ENCODE measurements around the gene ZCCHC14. TPM values are rescaled to one million over a fixed set of nuclear protein-coding genes. Genes with fewer than 3 reads are reported as not detected.

ZCCHC14 gene
- total RNA-seq, 1 donor from 2014 or later, result 15.9 TPM

- Histone ChIP-seq H3K9me3 (replicated peaks) (no peaks in the 10 kb centered on the region), H3K36me3 (peaks cover 92% of the 10 kb centered on the region), H3K4me1 (peaks cover 6% of the 10 kb centered on the region), H3K27me3 (ENCODE audit: low read depth) (no peaks in the 10 kb centered on the region), H3K4me3 (no peak overlapping the region), H3K27ac (replicated peaks) (no peak overlapping the region)
- DNase-seq, result peak; percentile 25
- intact Hi-C loops (cut with micrococcal nuclease), result no loop called here
- peak; percentile 73 for TF ChIP-seq CTCF (IDR thresholded peaks at IDR 0.05; ENCODE audit: borderline replicate concordance)
These were observed 75.8 kb downstream of the ZCCHC14 start for GRCh38 chr16:87416826-87417527.

- Histone ChIP-seq H3K9me3 (replicated peaks) (no peaks in the 10 kb centered on the region), H3K27me3 (ENCODE audit: low read depth) (no peaks in the 10 kb centered on the region), H3K4me3 (no peak overlapping the region), H3K4me1 (peaks cover 6% of the 10 kb centered on the region), H3K36me3 (peaks cover 92% of the 10 kb centered on the region), H3K27ac (replicated peaks) (no peak overlapping the region)
- DNase-seq, result peak; percentile 5
- TF ChIP-seq CTCF (IDR thresholded peaks at IDR 0.05; ENCODE audit: borderline replicate concordance), result no peak
- intact Hi-C loops (cut with micrococcal nuclease), result no loop called here
These were observed 77.4 kb downstream of the ZCCHC14 start for GRCh38 chr16:87415441-87415840.

- Histone ChIP-seq H3K36me3 (peaks cover 92% of the 10 kb centered on the region), H3K4me1 (peaks cover 6% of the 10 kb centered on the region), H3K9me3 (replicated peaks) (no peaks in the 10 kb centered on the region), H3K4me3 (no peak overlapping the region), H3K27ac (replicated peaks) (no peak overlapping the region), H3K27me3 (ENCODE audit: low read depth) (no peaks in the 10 kb centered on the region)
- intact Hi-C loops (cut with micrococcal nuclease), result no loop called here
- TF ChIP-seq CTCF (IDR thresholded peaks at IDR 0.05; ENCODE audit: borderline replicate concordance), result no peak
- peak; percentile 9 for DNase-seq
These were observed 78.6 kb downstream of the ZCCHC14 start for GRCh38 chr16:87414251-87414680.

- DNase-seq, result peak; percentile 11
- H3K27ac ChIP-seq (replicated peaks), result no peak overlapping the region
- no peaks in the 10 kb centered on the region for H3K27me3 ChIP-seq (ENCODE audit: low read depth)
- H3K9me3 ChIP-seq (replicated peaks), result no peaks in the 10 kb centered on the region
- intact Hi-C loops (cut with micrococcal nuclease), result no loop called here
- TF ChIP-seq CTCF (IDR thresholded peaks at IDR 0.05; ENCODE audit: borderline replicate concordance), result no peak
- no peak overlapping the region for H3K4me3 ChIP-seq
- peaks cover 6% of the 10 kb centered on the region for H3K4me1 ChIP-seq
- H3K36me3 ChIP-seq, result peaks cover 82% of the 10 kb centered on the region
These were observed 79.8 kb downstream of the ZCCHC14 start for GRCh38 chr16:87412996-87413421.

GRCh38 chr16:87412371-87412995 lies 80.3 kb downstream of the ZCCHC14 start:
- Histone ChIP-seq H3K4me1 (peaks cover 6% of the 10 kb centered on the region), H3K27me3 (ENCODE audit: low read depth) (no peaks in the 10 kb centered on the region), H3K36me3 (peaks cover 81% of the 10 kb centered on the region), H3K27ac (replicated peaks) (no peak overlapping the region), H3K9me3 (replicated peaks) (no peaks in the 10 kb centered on the region), H3K4me3 (no peak overlapping the region)
- no peak for TF ChIP-seq CTCF (IDR thresholded peaks at IDR 0.05; ENCODE audit: borderline replicate concordance)
- intact Hi-C loops (cut with micrococcal nuclease), result no loop called here
- DNase-seq, result peak; percentile 7
